Breast epithelium (tissue), 4 donors: ENCODE measurements around the gene CNNM2. TPM values are rescaled to one million over a fixed set of nuclear protein-coding genes. Genes with fewer than 3 reads are reported as not detected.
"Not testable (repeated sequence)": the region's sequence is repeated elsewhere in the genome, so short reads cannot be mapped to it uniquely, and the experiment has no call there.

Experiments
- DNase-seq, 2 donors: peaks; one replicate each; pipeline ENCODE4 v3.0.0-alpha.2; 2019; ENCODE audit warnings: low spot score in 2 of 2
- H3K27ac ChIP-seq, 2 donors: fragments of 200-600 bp; sonication (generic) in 1 of 2; one replicate each; pipeline ENCODE4 v1.5.1; 2016 to 2019; ENCODE audit warnings: mild to moderate bottlenecking in 1 of 2
- H3K27me3 ChIP-seq, 2 donors: fragments of 200-600 bp; sonication (generic) in 1 of 2; one replicate each; pipeline versions ENCODE4 v1.5.1 to v1.6.0; 2017 to 2019; ENCODE audit warnings: control low read depth in 1 of 2, mild to moderate bottlenecking in 1 of 2
- H3K36me3 ChIP-seq: fragments of 200-600 bp; one replicate; pipeline ENCODE4 v1.5.1; 2019
- H3K4me1 ChIP-seq, 2 donors: fragments of 200-600 bp; sonication (generic); one replicate each; pipeline ENCODE4 v1.5.1; 2016 to 2019; ENCODE audit warnings: control low read depth in 1 of 2
- H3K4me3 ChIP-seq, 3 donors: fragments of 200-600 bp; sonication (generic); 1 replicate in 2 of 3; 2 replicates in 1 of 3; pipeline ENCODE4 v1.5.1; 2016 to 2019; ENCODE audit warnings: mild to moderate bottlenecking in 3 of 3, moderate library complexity in 2 of 3
- H3K9me3 ChIP-seq, 2 donors: fragments of 200-600 bp; sonication (generic) in 1 of 2; one replicate each; pipeline ENCODE4 v1.5.1; 2016 to 2019; ENCODE audit warnings: control low read depth in 1 of 2
- POLR2A ChIP-seq: fragments of 450-650 bp; IDR thresholded peaks from one replicate; pipeline ENCODE4 v1.6.1; 2016; ENCODE audit warnings: antibody characterized with exemption, mild to moderate bottlenecking, moderate library complexity
- POLR2AphosphoS5 ChIP-seq, 3 donors: sonication (generic); formaldehyde crosslinking; IDR thresholded peaks; one replicate each; pipeline ENCODE4 v1.6.1; 2017; ENCODE audit warnings: antibody characterized with exemption in 3 of 3
- intact Hi-C: fragments of 100-400 bp; cut with DNase I; formaldehyde crosslinking; loops from one replicate; pipeline ENCODE4 v1.15.1; 2023; ENCODE audit warnings: low total_unique reads
- total RNA-seq, 3 donors: library from RNA; depleted of rRNA; stranded (reverse); fragments of >200 nt; gene quantifications; one replicate each; pipeline ENCODE4 v1.1.0, GENCODE V29; 2016
- TF ChIP-seq, protein P1 (sequence below), 3 donors: fragments of 450-650 bp; IDR thresholded peaks; one replicate each; pipeline ENCODE4 v1.5.1; 2016 to 2017; ENCODE audit warnings: antibody characterized with exemption in 3 of 3, mild to moderate bottlenecking in 3 of 3, moderate library complexity in 3 of 3

CNNM2 gene
- total RNA-seq, 3 donors from 2014 or later: 6.4 to 7.2 (median 6.7) TPM

DNA sequence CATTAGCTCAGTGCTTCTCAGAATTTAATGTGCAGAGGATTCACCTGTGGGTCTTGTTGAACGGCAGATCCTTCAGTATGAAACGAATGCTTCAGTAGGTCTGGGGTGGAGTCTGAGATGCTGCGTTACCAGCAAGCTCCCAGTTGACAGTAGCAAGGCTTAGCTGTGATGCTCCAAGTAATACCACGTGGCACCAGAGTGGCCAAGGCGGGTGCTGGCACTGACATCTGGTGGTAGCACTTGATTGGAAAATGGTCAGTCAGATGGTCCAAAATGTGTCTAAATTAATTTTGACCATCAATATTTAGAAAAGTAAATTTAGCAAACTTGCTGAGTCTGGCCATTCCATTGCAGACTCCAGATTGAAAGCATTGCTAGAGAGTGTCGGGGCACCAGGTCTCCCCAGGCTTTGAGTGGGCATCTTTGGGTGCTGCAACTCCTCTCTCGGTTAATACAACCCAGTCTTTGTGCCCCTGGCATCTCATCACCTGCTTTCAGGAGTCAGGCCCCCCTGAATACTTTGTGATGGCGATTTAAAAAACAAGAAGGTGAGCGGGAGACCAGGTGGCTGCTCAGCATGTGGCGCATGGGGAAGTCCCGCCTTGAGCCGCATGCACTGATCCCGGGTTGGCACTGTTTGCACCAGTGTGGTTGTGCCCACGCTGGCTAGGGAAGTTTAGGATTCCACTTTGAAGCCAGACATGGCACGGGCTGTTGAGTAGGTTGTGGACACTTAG lies 144.9 kb downstream of the CNNM2 start:
- intact Hi-C loops: no loop called here
- H3K27ac ChIP-seq: no peak overlapping the region
- TF ChIP-seq, protein P1, sequence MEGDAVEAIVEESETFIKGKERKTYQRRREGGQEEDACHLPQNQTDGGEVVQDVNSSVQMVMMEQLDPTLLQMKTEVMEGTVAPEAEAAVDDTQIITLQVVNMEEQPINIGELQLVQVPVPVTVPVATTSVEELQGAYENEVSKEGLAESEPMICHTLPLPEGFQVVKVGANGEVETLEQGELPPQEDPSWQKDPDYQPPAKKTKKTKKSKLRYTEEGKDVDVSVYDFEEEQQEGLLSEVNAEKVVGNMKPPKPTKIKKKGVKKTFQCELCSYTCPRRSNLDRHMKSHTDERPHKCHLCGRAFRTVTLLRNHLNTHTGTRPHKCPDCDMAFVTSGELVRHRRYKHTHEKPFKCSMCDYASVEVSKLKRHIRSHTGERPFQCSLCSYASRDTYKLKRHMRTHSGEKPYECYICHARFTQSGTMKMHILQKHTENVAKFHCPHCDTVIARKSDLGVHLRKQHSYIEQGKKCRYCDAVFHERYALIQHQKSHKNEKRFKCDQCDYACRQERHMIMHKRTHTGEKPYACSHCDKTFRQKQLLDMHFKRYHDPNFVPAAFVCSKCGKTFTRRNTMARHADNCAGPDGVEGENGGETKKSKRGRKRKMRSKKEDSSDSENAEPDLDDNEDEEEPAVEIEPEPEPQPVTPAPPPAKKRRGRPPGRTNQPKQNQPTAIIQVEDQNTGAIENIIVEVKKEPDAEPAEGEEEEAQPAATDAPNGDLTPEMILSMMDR (IDR thresholded peaks at IDR 0.05): no peak
- TF ChIP-seq POLR2AphosphoS5 (IDR thresholded peaks at IDR 0.05) (no peak), POLR2A (no peak)
- H3K27me3 ChIP-seq: no peaks in the 10 kb centered on the region
- no peaks in the 10 kb centered on the region for H3K36me3 ChIP-seq
- DNase-seq: no peak
- no peaks in the 10 kb centered on the region for H3K4me1 ChIP-seq
- H3K4me3 ChIP-seq: no peak overlapping the region
- no peaks in the 10 kb centered on the region for H3K9me3 ChIP-seq

GRCh38 chr10:103064956-103065355 lies 146.9 kb downstream of the CNNM2 start:
- no peak for TF ChIP-seq POLR2AphosphoS5 (IDR thresholded peaks at IDR 0.05)
- no peak for TF ChIP-seq POLR2A
- TF ChIP-seq, protein P1 (IDR thresholded peaks at IDR 0.05): no peak
- H3K4me3 ChIP-seq: no peak overlapping the region
- no peaks in the 10 kb centered on the region for H3K27me3 ChIP-seq
- intact Hi-C loops: no loop called here
- no peaks in the 10 kb centered on the region for H3K4me1 ChIP-seq
- H3K9me3 ChIP-seq: no peaks in the 10 kb centered on the region
- no peak for DNase-seq
- no peak overlapping the region for H3K27ac ChIP-seq
- no peaks in the 10 kb centered on the region for H3K36me3 ChIP-seq

GRCh38 chr10:103066141-103067098 lies 148.3 kb downstream of the CNNM2 start:
- Histone ChIP-seq H3K9me3 (no peaks in the 10 kb centered on the region), H3K36me3 (no peaks in the 10 kb centered on the region), H3K27ac (no peak overlapping the region), H3K27me3 (no peaks in the 10 kb centered on the region), H3K4me1 (no peaks in the 10 kb centered on the region), H3K4me3 (no peak overlapping the region)
- no peak for TF ChIP-seq POLR2A
- TF ChIP-seq, protein P1 (IDR thresholded peaks at IDR 0.05): no peak
- TF ChIP-seq POLR2AphosphoS5 (IDR thresholded peaks at IDR 0.05): no peak
- DNase-seq: no peak
- intact Hi-C loops: no loop called here

DNA sequence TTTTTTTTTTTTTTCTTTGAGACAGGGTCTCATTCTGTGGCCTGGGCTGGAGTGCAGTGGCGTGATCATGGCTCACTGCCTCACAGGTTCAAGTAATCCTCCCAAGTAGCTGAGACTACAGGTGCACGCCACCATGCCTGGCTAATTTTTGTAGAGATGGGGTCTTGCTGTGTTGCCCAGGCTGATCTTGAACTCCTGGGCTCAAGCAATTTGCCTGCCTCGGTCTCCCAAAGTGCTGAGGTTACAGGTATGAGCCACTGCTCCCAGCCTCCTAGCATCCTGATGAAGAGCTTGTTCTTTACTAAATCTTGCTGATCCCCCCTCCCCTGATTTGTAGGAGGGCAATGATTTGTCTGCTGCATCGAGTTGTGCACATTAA lies 149.0 kb downstream of the CNNM2 start:
- H3K9me3 ChIP-seq, H3K36me3 ChIP-seq, DNase-seq, H3K4me3 ChIP-seq, H3K27ac ChIP-seq, intact Hi-C loops, H3K4me1 ChIP-seq, H3K27me3 ChIP-seq: not testable (repeated sequence)

- Histone ChIP-seq H3K27ac (no peak overlapping the region), H3K4me1 (no peaks in the 10 kb centered on the region), H3K36me3 (no peaks in the 10 kb centered on the region), H3K4me3 (no peak overlapping the region), H3K27me3 (no peaks in the 10 kb centered on the region), H3K9me3 (no peaks in the 10 kb centered on the region)
- DNase-seq: no peak
- TF ChIP-seq POLR2A: no peak
- TF ChIP-seq POLR2AphosphoS5 (IDR thresholded peaks at IDR 0.05): no peak
- TF ChIP-seq, protein P1 (IDR thresholded peaks at IDR 0.05): no peak
- intact Hi-C loops: no loop called here
Observed at GRCh38 chr10:103067484-103067883, 149.4 kb downstream of the CNNM2 start.
